ENCODE results near the gene NKD2. TPM values are rescaled to one million over a fixed set of nuclear protein-coding genes. Genes with fewer than 3 reads are reported as not detected.

NKD2 gene
- total RNA-seq, 1 experiment from 2014 or later, result 0.37 TPM

DNA sequence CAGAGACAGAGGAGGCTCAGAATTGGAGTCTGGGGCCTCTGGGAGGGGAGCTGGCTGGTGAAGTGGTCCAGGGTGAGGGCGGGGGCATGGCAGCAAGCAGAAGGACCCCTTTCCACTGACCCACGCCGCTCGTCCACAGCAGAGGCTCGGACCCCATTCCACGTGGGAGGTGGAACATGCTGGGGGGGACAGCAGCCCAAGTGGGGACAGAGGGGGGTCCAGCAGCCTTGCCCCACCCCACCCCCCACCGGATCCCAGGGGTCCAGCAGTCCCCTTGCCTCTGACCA, 25.4 kb upstream of the NKD2 start:
- Histone ChIP-seq H3K27ac (no peak overlapping the region), H3K36me3 (no peaks in the 10 kb centered on the region), H3K4me1 (replicated peaks) (no peaks in the 10 kb centered on the region; the same call in 1 of the 2 replicates), H3K9me3 (replicated peaks) (peaks cover 15% of the 10 kb centered on the region), H3K4me3 (no peak overlapping the region), H3K27me3 (replicated peaks) (peaks cover 9% of the 10 kb centered on the region)
- DNase-seq (ENCODE audit: low read depth in 1 of 2, low spot score in 2 of 2), result peak in 1 of 2 experiments; percentile 53

- H3K4me3 ChIP-seq, result no peak overlapping the region
- peaks cover 18% of the 10 kb centered on the region for H3K9me3 ChIP-seq (replicated peaks)
- no peak overlapping the region for H3K27ac ChIP-seq
- no peaks in the 10 kb centered on the region; the same call in 1 of the 2 replicates for H3K4me1 ChIP-seq (replicated peaks)
- H3K27me3 ChIP-seq (replicated peaks), result peaks cover 9% of the 10 kb centered on the region
- DNase-seq (ENCODE audit: low read depth in 1 of 2, low spot score in 2 of 2), result no peak
- H3K36me3 ChIP-seq, result no peaks in the 10 kb centered on the region
Observed at GRCh38 chr5:983568-983967, 25.0 kb upstream of the NKD2 start.

DNA sequence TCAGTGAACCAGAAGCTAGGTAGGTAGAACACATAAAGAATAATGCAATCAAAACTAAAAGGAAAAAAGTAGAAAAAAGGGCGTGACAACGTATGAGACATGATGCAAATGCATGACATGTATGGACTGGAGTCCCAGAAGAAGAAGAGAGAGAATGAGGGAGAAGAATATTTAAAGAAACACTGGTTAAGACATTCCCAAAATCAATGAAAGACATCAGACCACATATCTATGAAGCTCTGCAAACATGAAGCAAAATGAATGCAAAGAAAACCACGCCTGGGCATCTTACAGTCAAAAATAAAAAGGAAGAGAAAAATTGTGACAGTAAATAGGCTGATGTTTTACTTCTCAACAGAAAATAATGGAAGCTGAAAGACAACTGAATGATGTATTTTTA, 23.8 kb upstream of the NKD2 start:
- Histone ChIP-seq H3K9me3 (replicated peaks) (peaks cover 18% of the 10 kb centered on the region), H3K36me3 (no peaks in the 10 kb centered on the region), H3K4me1 (replicated peaks) (no peaks in the 10 kb centered on the region; the same call in 1 of the 2 replicates), H3K27me3 (replicated peaks) (peaks cover 6% of the 10 kb centered on the region), H3K27ac (no peak overlapping the region), H3K4me3 (no peak overlapping the region)
- no peak for DNase-seq (ENCODE audit: low read depth in 1 of 2, low spot score in 2 of 2)

GRCh38 chr5:987761-988160, 20.8 kb upstream of the NKD2 start:
- peaks cover 18% of the 10 kb centered on the region for H3K9me3 ChIP-seq (replicated peaks)
- H3K4me3 ChIP-seq, result no peak overlapping the region
- H3K36me3 ChIP-seq, result no peaks in the 10 kb centered on the region
- H3K27me3 ChIP-seq (replicated peaks), result 0 out of 2 replicates have a peak, but pooled peaks cover 3% of the 10 kb centered on the region
- no peaks in the 10 kb centered on the region; the same call in 1 of the 2 replicates for H3K4me1 ChIP-seq (replicated peaks)
- no peak overlapping the region for H3K27ac ChIP-seq
- DNase-seq (ENCODE audit: low read depth in 1 of 2, low spot score in 2 of 2), result no peak

DNA sequence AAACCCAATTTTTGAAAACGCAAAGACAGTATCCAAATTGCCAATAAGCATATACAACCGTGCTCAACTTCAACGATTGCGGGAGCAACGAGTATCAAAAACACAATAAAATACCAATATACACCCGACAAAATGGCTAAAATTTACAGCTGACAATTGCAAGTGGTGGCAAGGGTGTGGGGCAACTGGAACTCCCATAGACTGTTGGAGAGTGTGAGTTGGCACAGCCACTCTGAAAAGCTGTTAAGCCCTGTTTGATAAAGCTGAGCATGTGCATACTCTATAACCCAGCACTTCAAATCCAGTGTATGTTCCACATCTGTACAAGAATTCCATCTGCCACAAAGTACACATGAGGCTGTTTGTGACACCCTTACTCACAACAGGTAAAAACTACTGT, 20.3 kb upstream of the NKD2 start:
- no peak overlapping the region for H3K4me3 ChIP-seq
- DNase-seq (ENCODE audit: low read depth in 1 of 2, low spot score in 2 of 2), result no peak
- H3K27ac ChIP-seq, result no peak overlapping the region
- no peaks in the 10 kb centered on the region for H3K36me3 ChIP-seq
- H3K4me1 ChIP-seq (replicated peaks), result no peaks in the 10 kb centered on the region; the same call in 1 of the 2 replicates
- H3K27me3 ChIP-seq (replicated peaks), result 0 out of 2 replicates have a peak, but pooled peaks cover 3% of the 10 kb centered on the region
- peaks cover 18% of the 10 kb centered on the region for H3K9me3 ChIP-seq (replicated peaks)

GRCh38 chr5:989961-990530, 18.6 kb upstream of the NKD2 start:
- no peaks in the 10 kb centered on the region for H3K36me3 ChIP-seq

GRCh38 chr5:991472-992267, 16.9 kb upstream of the NKD2 start:
- H3K36me3 ChIP-seq, result no peaks in the 10 kb centered on the region
- peak in 1 of 2 experiments; percentile 50 for DNase-seq (ENCODE audit: low read depth in 1 of 2, low spot score in 2 of 2)
- H3K4me1 ChIP-seq (replicated peaks), result no peaks in the 10 kb centered on the region
- H3K4me3 ChIP-seq, result no peak overlapping the region
- no peak overlapping the region for H3K27ac ChIP-seq
- H3K9me3 ChIP-seq (replicated peaks), result peaks cover 15% of the 10 kb centered on the region
- H3K27me3 ChIP-seq (replicated peaks), result 0 out of 2 replicates have a peak, but pooled peaks cover 3% of the 10 kb centered on the region

More at GRCh38 chr5:989961-990530, 18.6 kb upstream of the NKD2 start:
- H3K27me3 ChIP-seq (replicated peaks), result 0 out of 2 replicates have a peak, but pooled peaks cover 3% of the 10 kb centered on the region
- no peak overlapping the region for H3K27ac ChIP-seq
- DNase-seq (ENCODE audit: low read depth in 1 of 2, low spot score in 2 of 2), result peak in 1 of 2 experiments; percentile 48
- H3K4me1 ChIP-seq (replicated peaks), result no peaks in the 10 kb centered on the region
- H3K4me3 ChIP-seq, result no peak overlapping the region
- H3K9me3 ChIP-seq (replicated peaks), result peaks cover 15% of the 10 kb centered on the region

DNA sequence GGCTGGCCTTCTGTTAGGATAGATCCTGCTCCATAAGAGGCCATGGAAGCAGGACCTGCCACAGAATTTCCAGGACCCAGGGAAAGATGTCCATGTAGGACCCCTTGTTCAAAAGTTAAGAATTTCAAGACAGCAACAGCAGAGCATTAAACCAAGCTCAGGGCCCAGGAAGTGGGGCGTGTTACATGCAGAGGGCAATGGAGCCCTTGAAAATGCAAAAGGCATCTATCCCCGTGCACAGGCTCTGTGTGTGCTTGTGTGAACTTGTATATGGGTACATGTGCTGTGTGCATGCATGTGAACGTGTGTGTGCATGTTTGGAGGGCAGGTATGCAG, 14.4 kb upstream of the NKD2 start:
- Histone ChIP-seq H3K27ac (no peak overlapping the region), H3K4me1 (replicated peaks) (peaks cover 6% of the 10 kb centered on the region), H3K36me3 (no peaks in the 10 kb centered on the region), H3K4me3 (no peak overlapping the region), H3K27me3 (replicated peaks) (no peaks in the 10 kb centered on the region), H3K9me3 (replicated peaks) (no peaks in the 10 kb centered on the region)
- no peak for DNase-seq (ENCODE audit: low read depth in 1 of 2, low spot score in 2 of 2)

DNA sequence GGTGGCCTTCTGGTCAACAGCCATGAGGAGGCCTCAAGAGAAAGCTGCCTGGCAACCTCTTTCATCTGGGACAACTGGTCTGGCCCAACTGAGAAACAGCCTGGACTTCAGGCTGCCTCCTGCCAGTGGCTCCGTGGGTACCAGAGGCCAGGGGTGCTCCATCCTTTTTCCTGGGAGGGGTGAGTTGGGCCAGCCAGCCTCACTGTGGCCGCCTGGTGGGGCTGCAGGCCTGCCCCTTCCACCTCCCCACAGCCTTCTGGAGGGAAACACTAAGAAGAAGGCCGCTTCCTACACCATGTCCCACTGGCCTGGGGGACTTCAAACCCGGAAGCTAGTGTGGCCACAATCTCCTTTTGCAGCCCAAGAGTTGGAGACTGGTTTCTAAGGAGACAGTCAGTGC, 13.8 kb upstream of the NKD2 start:
- no peaks in the 10 kb centered on the region for H3K9me3 ChIP-seq (replicated peaks)
- H3K27me3 ChIP-seq (replicated peaks), result no peaks in the 10 kb centered on the region
- peaks cover 6% of the 10 kb centered on the region for H3K4me1 ChIP-seq (replicated peaks)
- H3K36me3 ChIP-seq, result no peaks in the 10 kb centered on the region
- H3K27ac ChIP-seq, result no peak overlapping the region
- DNase-seq (ENCODE audit: low read depth in 1 of 2, low spot score in 2 of 2), result no peak
- no peak overlapping the region for H3K4me3 ChIP-seq

DNA sequence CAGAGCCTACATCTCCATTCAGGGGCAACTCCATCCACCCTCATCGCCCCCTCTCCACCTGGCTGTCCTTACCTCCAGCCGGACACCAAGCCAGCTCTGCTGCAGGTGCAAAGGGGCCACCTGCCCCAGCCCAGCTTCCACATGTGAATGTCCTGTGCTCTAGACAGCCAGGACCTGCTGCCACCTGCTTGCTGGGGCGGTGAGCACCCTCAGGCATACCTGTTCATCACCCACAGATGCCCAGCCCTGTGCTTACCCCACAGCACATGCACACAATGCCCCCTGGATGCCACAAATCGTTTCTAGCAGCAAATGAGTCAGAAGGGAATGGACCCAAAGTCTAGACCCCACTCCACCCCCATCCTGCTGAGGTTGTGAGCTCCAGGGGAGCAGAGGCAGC, 13.3 kb upstream of the NKD2 start:
- no peaks in the 10 kb centered on the region for H3K27me3 ChIP-seq (replicated peaks)
- peak in 1 of 2 experiments; percentile 46 for DNase-seq (ENCODE audit: low read depth in 1 of 2, low spot score in 2 of 2)
- H3K27ac ChIP-seq, result no peak overlapping the region
- H3K4me1 ChIP-seq (replicated peaks), result peaks cover 6% of the 10 kb centered on the region
- H3K9me3 ChIP-seq (replicated peaks), result no peaks in the 10 kb centered on the region
- no peak overlapping the region for H3K4me3 ChIP-seq
- no peaks in the 10 kb centered on the region for H3K36me3 ChIP-seq

- Histone ChIP-seq H3K36me3 (no peaks in the 10 kb centered on the region), H3K4me3 (no peak overlapping the region), H3K4me1 (replicated peaks) (peaks cover 6% of the 10 kb centered on the region), H3K9me3 (replicated peaks) (no peaks in the 10 kb centered on the region), H3K27ac (no peak overlapping the region), H3K27me3 (replicated peaks) (no peaks in the 10 kb centered on the region)
- DNase-seq (ENCODE audit: low read depth in 1 of 2, low spot score in 2 of 2), result peak; percentile 47 to 74
Observed at GRCh38 chr5:997001-997474, 11.6 kb upstream of the NKD2 start.

- Histone ChIP-seq H3K4me1 (replicated peaks) (peaks cover 6% of the 10 kb centered on the region), H3K9me3 (replicated peaks) (no peaks in the 10 kb centered on the region), H3K27me3 (replicated peaks) (no peaks in the 10 kb centered on the region), H3K4me3 (no peak overlapping the region), H3K27ac (no peak overlapping the region), H3K36me3 (no peaks in the 10 kb centered on the region)
- DNase-seq (ENCODE audit: low read depth in 1 of 2, low spot score in 2 of 2), result peak in 1 of 2 experiments; percentile 44
Observed at GRCh38 chr5:997711-998110, 10.9 kb upstream of the NKD2 start.

DNA sequence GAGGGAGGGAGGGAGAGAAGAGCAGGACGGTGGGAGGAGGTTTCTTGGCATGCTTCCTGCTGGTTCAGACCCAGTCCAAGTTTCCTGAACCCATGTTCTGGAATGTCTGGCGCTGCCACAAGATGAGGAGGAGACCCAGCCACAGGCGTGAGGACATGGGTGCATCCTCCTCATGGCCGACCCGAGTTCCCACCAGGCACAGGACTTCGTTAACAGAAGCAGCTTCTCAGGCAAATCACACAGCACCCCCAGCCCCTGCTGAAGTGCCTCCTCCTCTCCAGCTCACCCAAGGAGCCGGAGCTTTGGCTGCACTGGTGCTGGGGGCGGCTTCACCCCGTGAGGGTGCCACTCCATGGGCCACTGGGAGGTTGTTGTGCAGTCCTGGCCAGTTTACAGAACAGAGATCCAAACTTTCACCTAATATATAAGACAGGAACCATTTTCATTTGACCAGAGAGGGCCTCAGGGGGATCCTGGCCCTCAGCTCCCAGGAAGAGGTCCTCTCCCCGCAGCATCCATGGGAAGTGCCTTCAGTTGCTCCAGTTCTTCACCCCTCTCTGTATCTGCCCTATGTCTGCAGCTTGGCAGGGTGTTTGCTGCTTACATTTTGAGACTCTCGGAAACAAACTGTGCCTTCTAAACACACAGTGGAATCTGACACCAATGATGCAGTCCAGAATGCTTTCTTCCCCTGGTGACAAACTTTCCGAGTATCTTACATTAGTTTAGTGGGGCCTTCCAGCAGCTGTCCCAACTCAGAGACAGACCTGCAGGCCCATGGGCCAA, 10.2 kb upstream of the NKD2 start:
- Histone ChIP-seq H3K27me3 (replicated peaks) (peaks cover 4% of the 10 kb centered on the region), H3K27ac (no peak overlapping the region), H3K9me3 (replicated peaks) (no peaks in the 10 kb centered on the region), H3K4me3 (no peak overlapping the region), H3K36me3 (no peaks in the 10 kb centered on the region), H3K4me1 (replicated peaks) (peaks cover 6% of the 10 kb centered on the region)
- peak in 1 of 2 experiments; percentile 52 for DNase-seq (ENCODE audit: low read depth in 1 of 2, low spot score in 2 of 2)

GRCh38 chr5:999032-999501, 9.5 kb upstream of the NKD2 start:
- Histone ChIP-seq H3K4me1 (replicated peaks) (peaks cover 6% of the 10 kb centered on the region), H3K9me3 (replicated peaks) (no peaks in the 10 kb centered on the region), H3K27ac (no peak overlapping the region), H3K27me3 (replicated peaks) (peaks cover 6% of the 10 kb centered on the region), H3K36me3 (no peaks in the 10 kb centered on the region), H3K4me3 (no peak overlapping the region)
- peak in 1 of 2 experiments; percentile 47 for DNase-seq (ENCODE audit: low read depth in 1 of 2, low spot score in 2 of 2)

Measured in SJSA1 (cell line).